KOPT-K1 (cell line): ENCODE data around the gene KRTAP20-1.

ENCODE experiments used
- H3K27ac ChIP-seq: fragments of 200-600 bp; sonication (generic); 2 replicates; pipeline ENCODE4 v1.5.1; 2016; ENCODE audit warnings: antibody characterized with exemption, mild to moderate bottlenecking, low read depth, low read length; ENCODE audit not compliant: poor library complexity, severe bottlenecking
- H3K36me3 ChIP-seq: fragments of 200-600 bp; sonication (generic); 2 replicates; pipeline ENCODE4 v1.5.1; 2017; ENCODE audit warnings: antibody characterized with exemption, mild to moderate bottlenecking, low read length, moderate library complexity; ENCODE audit not compliant: insufficient read depth
- H3K9me3 ChIP-seq: fragments of 200-600 bp; sonication (generic); 2 replicates; pipeline ENCODE4 v1.5.1; 2017; ENCODE audit warnings: antibody characterized with exemption, low read length, mild to moderate bottlenecking; ENCODE audit not compliant: insufficient read depth, poor library complexity, severe bottlenecking

KRTAP20-1 gene

DNA sequence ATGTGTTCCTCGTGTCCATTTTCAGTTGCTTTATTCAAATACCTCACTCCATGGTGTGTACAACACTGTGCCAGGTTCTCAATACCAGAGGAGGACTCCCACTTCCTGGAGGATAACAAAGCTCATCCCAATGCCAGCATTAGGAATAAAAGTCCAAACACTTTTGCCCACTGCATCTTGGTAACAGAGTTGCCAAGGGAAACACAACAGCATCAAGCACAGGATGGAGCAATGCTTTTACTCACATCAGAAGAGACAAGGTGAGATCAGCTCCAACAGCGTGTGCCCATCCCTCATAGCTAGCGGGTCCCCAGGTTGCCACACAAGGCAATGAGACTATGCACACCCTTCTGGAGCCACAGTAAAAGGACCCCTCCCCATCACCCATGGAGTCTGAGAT is 7.1 kb downstream of the KRTAP20-1 start:
- Histone ChIP-seq H3K27ac (no peak overlapping the region), H3K9me3 (peaks cover 19% of the 10 kb centered on the region), H3K36me3 (no peaks in the 10 kb centered on the region)

DNA sequence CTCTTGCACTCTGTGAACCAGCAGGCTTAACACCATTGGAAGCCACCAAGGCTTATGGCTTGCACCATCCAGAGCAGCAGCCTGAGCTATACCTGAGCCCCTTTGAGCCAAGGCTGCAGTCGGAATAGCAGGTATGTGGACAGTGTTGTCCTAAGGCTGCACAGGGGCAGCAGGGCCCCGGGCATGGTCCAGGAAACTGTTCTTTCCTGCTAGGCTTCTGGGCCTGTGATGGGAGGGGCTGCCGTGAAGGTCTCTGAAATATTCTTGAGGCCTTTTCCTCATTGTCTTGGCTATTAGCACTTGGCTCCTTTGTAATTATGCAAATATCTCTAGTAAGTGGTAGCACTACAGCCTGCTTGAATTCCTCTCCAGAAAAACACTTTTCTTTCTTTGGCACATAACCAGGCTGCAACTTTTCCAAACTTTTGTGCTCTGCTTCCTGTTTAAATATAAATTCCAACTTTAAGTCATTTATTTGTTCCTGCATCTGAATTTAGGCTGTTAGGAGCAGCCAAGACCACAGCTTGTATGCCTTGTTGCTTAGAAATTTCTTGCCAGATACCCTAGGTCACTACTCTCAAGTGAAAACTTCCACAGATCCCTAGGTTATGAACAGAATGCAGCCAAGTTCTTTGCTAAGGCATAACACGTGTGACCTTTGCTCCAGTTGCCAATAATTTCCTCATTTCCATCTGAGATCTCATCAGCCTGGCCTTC is 9.4 kb downstream of the KRTAP20-1 start:
- no peak overlapping the region for H3K27ac ChIP-seq
- H3K36me3 ChIP-seq, result no peaks in the 10 kb centered on the region
- peaks cover 19% of the 10 kb centered on the region for H3K9me3 ChIP-seq

DNA sequence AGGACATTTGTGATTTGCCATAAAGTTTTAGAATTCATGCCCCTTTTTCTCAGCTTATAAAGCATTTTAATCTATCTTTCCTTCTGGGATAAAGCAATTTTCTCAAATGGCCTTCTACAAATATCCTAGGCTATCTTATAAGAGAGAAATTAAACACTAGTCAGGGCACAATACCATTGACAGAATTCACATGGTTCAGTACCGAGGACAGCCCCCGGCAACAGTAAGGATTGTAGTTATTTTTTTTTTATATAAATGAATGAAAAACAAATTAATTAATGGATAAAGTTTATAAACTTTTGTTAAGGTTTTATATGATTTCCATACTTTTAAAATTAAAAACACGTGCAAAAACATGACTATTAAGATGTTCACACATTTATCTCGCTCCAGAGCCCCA is 11.9 kb downstream of the KRTAP20-1 start:
- H3K27ac ChIP-seq, result no peak overlapping the region
- no peaks in the 10 kb centered on the region for H3K36me3 ChIP-seq
- peaks cover 19% of the 10 kb centered on the region for H3K9me3 ChIP-seq

DNA sequence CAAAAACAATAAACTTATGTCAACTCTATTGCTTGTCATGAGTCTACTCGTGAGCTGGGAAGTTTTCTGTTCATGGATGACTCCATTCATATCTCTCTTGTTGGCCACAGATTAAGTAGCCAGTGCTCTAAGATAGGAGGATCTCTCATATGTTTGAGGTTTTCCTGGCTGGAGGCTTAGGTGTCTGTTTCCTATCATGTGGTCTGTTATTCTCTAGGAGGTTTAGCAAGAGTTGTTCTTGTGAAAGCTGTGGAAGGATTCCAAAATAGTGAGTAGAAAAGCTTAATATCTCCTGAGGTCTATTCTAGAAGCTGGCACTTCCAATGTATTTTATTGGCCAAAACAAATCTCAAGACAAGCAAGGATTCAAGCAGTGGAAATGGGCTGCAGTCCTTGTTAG is 13.0 kb downstream of the KRTAP20-1 start:
- Histone ChIP-seq H3K27ac (no peak overlapping the region), H3K9me3 (peaks cover 18% of the 10 kb centered on the region), H3K36me3 (no peaks in the 10 kb centered on the region)

DNA sequence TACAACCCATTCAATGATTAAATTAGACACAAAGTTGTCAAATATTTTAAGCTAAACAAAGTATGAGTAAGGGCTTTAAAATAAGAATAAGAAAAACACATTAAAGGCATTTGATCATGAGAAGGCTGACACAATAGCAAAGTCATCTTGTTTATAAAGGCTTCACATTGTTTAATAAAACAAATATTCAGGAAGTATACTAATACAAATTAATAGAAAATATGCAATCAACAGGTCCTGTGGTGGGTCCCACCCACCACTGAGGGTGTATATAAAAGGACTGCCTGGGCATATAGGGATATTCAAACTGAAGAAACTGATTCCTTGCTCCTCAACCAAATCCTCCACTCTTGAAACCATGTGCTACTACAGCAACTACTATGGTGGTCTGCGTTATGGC is 18.7 kb downstream of the KRTAP20-1 start, which contains the start of gene KRTAP20-2:
KRTAP20-2 (plus strand) TSS at position 301 of the 400 bp plus-strand sequence; CDS start at position 359, 58 bp downstream.
- Histone ChIP-seq H3K9me3 (no peaks in the 10 kb centered on the region), H3K27ac (no peak within 1 kb of the TSS), H3K36me3 (no peaks in the 10 kb centered on the region)

DNA sequence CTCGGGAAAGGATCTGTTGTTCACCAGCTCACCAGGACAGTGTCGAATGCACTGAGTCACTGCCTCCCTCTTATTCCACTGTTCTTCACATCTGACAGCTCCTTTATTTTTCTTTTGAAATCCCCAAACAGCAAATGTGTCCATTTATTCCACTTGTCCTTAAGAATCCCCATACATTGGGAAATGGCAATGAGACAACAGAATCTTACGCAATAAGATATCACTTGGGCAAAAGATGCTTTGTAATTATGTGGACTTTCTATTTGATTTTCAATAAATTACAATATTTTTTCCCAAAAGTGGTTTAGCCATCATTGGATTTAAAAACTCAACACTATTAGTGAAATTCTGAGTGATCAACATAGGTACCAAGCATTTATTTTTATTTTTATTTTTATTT is 22.5 kb downstream of the KRTAP20-1 start:
- Histone ChIP-seq H3K36me3 (no peaks in the 10 kb centered on the region), H3K27ac (no peak overlapping the region), H3K9me3 (no peaks in the 10 kb centered on the region)

DNA sequence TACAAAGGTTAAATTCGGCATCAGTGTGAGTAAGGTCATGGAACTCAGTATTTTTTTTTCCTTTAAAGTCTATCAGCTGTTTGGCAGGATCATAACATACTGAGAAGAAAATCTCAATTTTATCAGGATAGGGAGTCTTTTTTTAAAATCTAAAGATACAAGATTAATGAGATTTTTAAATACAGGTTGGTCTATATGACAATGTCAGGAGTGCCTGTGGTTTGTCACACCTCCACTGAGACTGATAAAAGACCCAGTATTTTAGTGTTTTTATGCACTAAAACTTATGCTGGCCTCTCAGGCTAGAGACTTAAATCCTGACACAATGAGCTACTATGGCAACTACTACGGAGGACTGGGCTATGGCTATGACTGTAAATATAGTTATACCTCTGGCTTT is 26.3 kb downstream of the KRTAP20-1 start, which contains the start of gene KRTAP20-3:
KRTAP20-3 (plus strand) TSS at position 301 of the 400 bp plus-strand sequence.
- Histone ChIP-seq H3K9me3 (no peaks in the 10 kb centered on the region), H3K36me3 (no peaks in the 10 kb centered on the region), H3K27ac (no peak within 1 kb of the TSS)

DNA sequence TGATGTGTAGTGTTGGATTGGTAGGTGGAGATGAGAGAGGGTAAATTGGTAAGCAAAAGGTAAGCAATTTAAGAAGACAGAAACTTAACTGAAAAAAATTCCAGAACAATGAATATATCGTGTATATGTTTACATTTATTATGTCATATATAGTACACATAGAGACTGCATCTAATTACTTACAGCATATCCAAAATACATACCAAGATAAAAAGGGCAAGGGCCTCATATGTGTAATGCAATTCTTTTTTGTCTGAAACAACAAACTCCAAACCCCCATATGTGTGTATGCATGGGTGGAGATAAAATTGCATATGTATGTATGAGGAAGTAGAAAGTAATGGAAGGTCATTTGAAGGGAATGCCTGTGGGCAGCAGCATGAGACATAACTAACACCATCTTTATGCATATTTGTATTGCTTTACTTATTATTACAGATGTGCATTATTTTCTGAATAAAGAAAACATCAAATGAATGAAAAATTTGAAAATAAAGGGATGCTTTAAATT is 30.7 kb downstream of the KRTAP20-1 start:
- Histone ChIP-seq H3K36me3 (no peaks in the 10 kb centered on the region), H3K27ac (no peak overlapping the region), H3K9me3 (no peaks in the 10 kb centered on the region)

DNA sequence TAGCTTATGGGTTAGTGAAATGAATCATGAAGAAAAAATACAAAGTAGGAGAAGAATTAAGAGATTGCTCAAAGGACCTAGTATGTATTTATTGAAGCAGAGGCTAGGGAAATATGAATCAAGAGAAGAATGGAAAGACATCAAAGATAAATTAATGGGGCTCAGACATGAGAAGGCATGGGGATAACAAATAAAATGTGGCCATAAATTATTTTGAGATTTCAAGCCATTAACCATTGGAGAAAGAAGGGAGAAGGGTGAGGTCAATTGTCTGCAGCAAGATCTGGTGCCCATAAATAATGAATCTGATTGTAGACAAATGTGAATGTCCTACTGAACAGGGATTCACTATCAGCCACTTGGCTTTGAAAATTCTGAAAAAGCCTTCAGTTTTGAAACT is 36.7 kb downstream of the KRTAP20-1 start:
- Histone ChIP-seq H3K27ac (no peak overlapping the region), H3K9me3 (no peaks in the 10 kb centered on the region), H3K36me3 (no peaks in the 10 kb centered on the region)
